NCI-H446 (cell line): Measurements from ENCODE around the gene UCK1.
"Not testable (repeated sequence)": the region's sequence is repeated elsewhere in the genome, so short reads cannot be mapped to it uniquely, and the experiment has no call there.

Experiments used
- DNase-seq, 2 experiments: peaks; one replicate each; lab custom pipeline; 2025; lab: John Stamatoyannopoulos, UW

The UCK1 gene

GRCh38 chr9:131554087-131554842, 23.2 kb upstream of the UCK1 start:
- DNase-seq: no peak

GRCh38 chr9:131552030-131552429, 21.0 kb upstream of the UCK1 start:
- no peak for DNase-seq

GRCh38 chr9:131550465-131550864, 19.4 kb upstream of the UCK1 start:
- DNase-seq: not testable (repeated sequence)

- DNase-seq: not testable (repeated sequence)
Observed at GRCh38 chr9:131549186-131549585, 18.1 kb upstream of the UCK1 start.

GRCh38 chr9:131546336-131547084, 15.4 kb upstream of the UCK1 start:
- no peak for DNase-seq

- no peak for DNase-seq
Observed at GRCh38 chr9:131545786-131546335, 14.8 kb upstream of the UCK1 start.

GRCh38 chr9:131545003-131545785, 14.1 kb upstream of the UCK1 start, which contains the start of gene PRRT1B:
Gene PRRT1B (plus strand): TSS chr9:131545523. CDS start chr9:131545616, 93 bp downstream.
- DNase-seq: no peak

- DNase-seq: no peak
Observed at GRCh38 chr9:131543141-131543540, 12.1 kb upstream of the UCK1 start.

GRCh38 chr9:131539223-131539923, 8.3 kb upstream of the UCK1 start:
- DNase-seq: no peak

- no peak for DNase-seq
Observed at GRCh38 chr9:131537946-131538345, 6.9 kb upstream of the UCK1 start.

GRCh38 chr9:131534721-131535237, 3.7 kb upstream of the UCK1 start:
- no peak for DNase-seq

- DNase-seq: peak in 1 of 2 experiments; percentile 25
Observed at GRCh38 chr9:131530546-131530919, 530 bp downstream of the UCK1 start.

GRCh38 chr9:131529597-131530545, 1.2 kb downstream of the UCK1 start:
- no peak for DNase-seq

GRCh38 chr9:131528886-131529505, 2.1 kb downstream of the UCK1 start:
- no peak for DNase-seq

GRCh38 chr9:131528186-131528585, 2.9 kb downstream of the UCK1 start:
- no peak for DNase-seq

- no peak for DNase-seq
Observed at GRCh38 chr9:131525643-131526565, 5.2 kb downstream of the UCK1 start.

GRCh38 chr9:131524665-131525315, 6.3 kb downstream of the UCK1 start:
- DNase-seq: no peak
